GM18517 (cell line): Measurements from ENCODE around the gene RNF220.
"Not testable (repeated sequence)": the region's sequence is repeated elsewhere in the genome, so short reads cannot be mapped to it uniquely, and the experiment has no call there.

Experiments used
- ATAC-seq: cut with Tn5 transposase; IDR thresholded peaks from one replicate; pipeline ENCODE4 v1.9.1; 2021; ENCODE audit warnings: mild to moderate bottlenecking, moderate library complexity; ENCODE audit not compliant: unreplicated experiment

Gene RNF220

GRCh38 chr1:44648529-44649250, 243.6 kb downstream of the RNF220 start:
- ATAC-seq, result no peak

GRCh38 chr1:44649788-44650158, 244.7 kb downstream of the RNF220 start:
- no peak for ATAC-seq

GRCh38 chr1:44650159-44650831, 245.2 kb downstream of the RNF220 start:
- ATAC-seq, result no peak

- ATAC-seq, result no peak
Observed at GRCh38 chr1:44651069-44651468, 246.0 kb downstream of the RNF220 start.

GRCh38 chr1:44652445-44653106, 247.5 kb downstream of the RNF220 start:
- ATAC-seq, result no peak

GRCh38 chr1:44653107-44653964, 248.3 kb downstream of the RNF220 start:
- no peak for ATAC-seq

- ATAC-seq, result no peak
Observed at GRCh38 chr1:44654621-44655187, 249.6 kb downstream of the RNF220 start.

GRCh38 chr1:44655609-44656008, 250.6 kb downstream of the RNF220 start:
- ATAC-seq, result no peak

GRCh38 chr1:44659566-44659965, 254.5 kb downstream of the RNF220 start:
- ATAC-seq, result no peak

GRCh38 chr1:44660176-44660575, 255.1 kb downstream of the RNF220 start:
- ATAC-seq, result no peak

- no peak for ATAC-seq
Observed at GRCh38 chr1:44661781-44662682, 257.0 kb downstream of the RNF220 start.

- no peak for ATAC-seq
Observed at GRCh38 chr1:44662683-44663030, 257.6 kb downstream of the RNF220 start.

- no peak for ATAC-seq
Observed at GRCh38 chr1:44663417-44663816, 258.4 kb downstream of the RNF220 start.

GRCh38 chr1:44664730-44665370, 259.8 kb downstream of the RNF220 start:
- ATAC-seq, result no peak

- not testable (repeated sequence) for ATAC-seq
Observed at GRCh38 chr1:44666719-44667118, 261.7 kb downstream of the RNF220 start.

- no peak for ATAC-seq
Observed at GRCh38 chr1:44670751-44671640, 265.9 kb downstream of the RNF220 start.

GRCh38 chr1:44672254-44672955, 267.4 kb downstream of the RNF220 start:
- ATAC-seq, result no peak
